Stimulated activated naive CD4-positive, alpha-beta T cell (primary cell): ENCODE measurements around the gene DVL1.
"Not testable (repeated sequence)": the region's sequence is repeated elsewhere in the genome, so short reads cannot be mapped to it uniquely, and the experiment has no call there.

Experiments
- DNase-seq, 6 experiments: peaks; one replicate each; lab custom pipeline; 2025; lab: John Stamatoyannopoulos, UW

DVL1 gene

DNA sequence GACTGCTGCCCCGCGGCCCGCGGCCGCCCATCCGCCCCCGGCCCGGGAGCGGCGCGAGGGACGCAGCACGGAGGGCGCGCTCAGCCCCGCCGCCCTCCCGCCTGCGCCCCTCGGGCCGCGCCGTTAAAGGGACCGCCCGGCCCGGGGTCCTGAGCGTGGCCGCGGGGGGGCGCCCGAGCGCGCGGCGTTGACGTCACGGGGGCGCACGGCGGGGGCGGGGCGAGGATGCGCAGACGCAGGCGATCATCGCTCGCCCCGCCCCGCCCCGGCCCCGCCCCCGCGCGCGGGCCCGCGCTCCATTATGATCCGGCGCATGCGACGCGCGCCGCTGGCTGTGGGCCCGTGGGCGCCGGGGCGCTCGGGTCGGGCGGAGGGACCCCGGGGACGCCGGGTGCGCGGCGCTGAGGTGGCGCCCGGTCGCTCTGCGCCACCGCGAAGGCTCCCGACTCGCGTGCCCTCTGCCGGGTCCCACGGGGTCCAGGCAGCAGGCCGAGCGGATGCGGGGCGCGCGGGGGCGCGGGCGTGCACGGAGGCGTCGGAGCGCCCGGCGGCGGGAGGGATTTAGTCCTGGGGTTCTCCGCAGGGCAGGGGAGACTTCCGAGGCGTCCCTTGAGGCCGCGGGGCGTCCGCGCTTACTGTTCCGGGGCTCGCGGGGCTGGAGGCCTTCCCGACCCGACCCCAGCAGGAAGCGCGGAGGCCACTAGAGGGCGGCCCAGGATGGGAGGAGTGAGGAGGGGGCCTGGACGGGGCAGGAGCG, at the start of gene DVL1:
Gene DVL1 (minus strand): TSS at position 163 of the 757 bp plus-strand sequence. CDS start 353 bp downstream, outside the sequence.
- DNase-seq: peak; percentile 51 to 80 (median 71)

DNA sequence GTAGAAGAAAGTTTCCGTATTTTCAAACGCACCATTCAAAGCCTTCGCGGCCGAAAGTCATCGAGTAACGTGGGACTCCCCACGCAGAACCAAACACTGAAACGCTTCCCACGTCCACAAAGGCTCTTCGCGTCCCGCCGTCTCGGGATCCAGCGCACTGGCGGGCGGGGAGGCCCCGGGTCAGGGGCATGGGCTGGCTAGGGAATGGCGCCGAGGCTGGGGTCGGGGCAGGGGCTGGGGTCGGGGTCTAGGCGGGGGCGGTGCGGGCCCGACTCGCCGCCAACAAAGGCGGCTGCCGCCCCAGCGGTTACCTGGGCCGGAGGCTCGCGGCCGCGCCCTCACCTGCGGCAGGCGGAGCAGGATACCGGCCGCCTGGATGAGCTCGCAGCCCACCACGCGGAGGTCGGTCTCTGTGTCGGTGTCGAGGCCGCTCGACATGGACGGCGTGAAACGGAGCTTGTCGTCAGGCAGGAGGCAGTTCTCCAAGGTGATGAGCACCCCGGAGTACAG, 49.5 kb upstream of the DVL1 start:
- no peak for DNase-seq

DNA sequence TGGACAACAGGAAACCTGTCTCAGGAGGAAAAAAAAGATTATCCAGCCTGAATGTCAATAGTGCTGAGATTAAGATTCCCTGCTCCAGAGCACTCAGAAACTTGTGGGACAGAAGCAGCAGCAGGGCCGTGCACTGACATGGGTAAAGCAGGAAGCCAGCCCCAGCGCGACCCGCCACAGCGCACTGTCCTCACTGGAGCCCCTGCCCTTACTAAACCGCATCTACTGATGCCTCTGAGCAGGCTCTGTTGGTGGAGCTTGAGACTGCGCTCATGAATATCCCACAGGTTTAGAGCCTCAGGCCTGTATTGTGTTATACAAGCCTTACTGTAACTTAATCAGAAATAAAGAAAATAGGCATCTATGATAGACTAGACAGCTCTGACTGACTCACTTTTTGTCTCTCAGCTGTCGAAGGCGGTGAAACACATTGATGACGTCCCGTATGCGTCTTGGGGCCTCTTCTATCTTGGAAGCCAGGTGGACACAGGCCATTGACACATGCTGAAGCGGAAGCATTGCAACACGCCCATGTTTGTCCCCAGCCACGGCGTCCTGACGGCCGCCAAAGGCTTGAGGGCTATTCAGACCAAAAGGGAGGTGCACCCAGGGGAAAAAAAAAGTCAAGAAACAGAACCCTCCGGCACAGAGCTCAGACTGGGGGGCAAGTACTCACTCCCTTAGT, 48.8 kb upstream of the DVL1 start:
- DNase-seq: no peak

DNA sequence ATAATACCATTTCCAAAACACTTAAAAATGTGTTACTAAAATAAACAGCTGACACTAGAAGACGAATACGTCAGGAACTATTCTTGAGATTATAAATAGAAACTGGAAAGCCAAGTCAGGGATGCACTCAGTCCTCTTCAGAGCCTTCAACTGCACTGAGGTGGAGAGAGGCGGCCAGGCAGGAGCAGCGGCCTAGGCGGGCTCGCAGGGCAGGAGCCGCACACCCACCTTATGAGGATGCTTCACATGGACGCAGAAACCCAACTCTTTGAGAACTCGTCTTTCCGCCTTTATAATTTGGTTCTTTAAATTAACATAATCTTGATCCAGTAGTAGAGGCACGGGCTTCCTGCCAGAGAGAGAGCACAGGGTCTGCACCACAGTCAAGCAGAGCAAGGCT, 45.9 kb upstream of the DVL1 start:
- no peak for DNase-seq

DNA sequence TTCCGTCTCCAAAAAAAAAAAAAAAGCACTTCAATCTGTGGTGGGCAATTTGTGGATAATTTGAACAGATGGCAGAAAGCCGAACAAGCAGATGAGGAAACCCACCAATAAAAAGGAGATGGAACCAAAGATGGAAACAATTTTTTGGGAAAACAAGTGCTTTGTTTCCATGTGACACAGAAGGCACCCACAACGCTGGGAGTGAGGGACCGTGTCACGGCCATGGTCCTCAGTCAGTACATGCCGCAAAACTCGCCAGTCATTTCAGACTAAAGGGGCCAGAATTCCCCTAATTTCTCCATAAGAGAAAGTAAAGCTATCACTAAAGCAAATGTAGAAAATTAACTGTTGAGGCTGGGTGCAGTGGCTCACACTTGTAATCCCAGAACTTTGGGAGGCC, 44.9 kb upstream of the DVL1 start:
- DNase-seq: no peak

DNA sequence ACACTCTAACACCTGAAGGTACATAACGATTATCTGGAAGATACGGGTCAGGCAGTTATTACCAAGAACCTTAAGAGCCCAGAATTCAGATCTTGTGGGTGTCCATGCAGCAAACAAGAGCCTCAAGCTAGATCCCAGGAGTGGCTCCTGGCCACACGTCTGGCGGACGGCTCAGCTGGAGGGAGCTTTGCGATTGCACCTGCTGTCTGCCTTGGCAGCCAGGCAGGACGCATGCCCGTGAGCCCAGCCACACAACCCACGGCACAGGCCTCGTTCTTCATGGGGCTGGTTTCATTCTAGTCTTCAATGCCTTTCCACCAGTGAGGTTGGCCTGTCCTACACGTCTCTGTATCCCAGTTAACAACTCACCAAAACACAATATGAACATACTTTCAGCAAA, 44.2 kb upstream of the DVL1 start:
- no peak for DNase-seq

DNA sequence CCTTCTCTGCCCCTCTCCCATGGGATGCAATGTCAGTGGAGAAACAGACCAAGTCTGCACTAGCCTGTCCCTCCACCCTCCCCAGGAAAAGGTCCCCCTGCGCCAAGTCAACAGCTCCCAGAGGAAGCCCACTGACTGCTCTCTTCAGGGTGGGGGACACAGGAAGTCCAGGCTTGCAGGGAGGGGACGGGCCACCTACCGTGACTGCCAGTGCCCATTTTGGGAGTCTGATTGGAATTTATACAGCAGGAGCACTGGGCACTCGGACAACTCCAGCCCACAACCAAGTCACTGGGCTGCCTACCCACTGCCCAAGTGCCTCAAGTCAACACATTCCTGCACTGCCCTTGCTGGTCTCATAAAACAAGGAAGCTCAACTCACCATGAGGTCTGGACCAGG, 43.8 kb upstream of the DVL1 start:
- DNase-seq: no peak

DNA sequence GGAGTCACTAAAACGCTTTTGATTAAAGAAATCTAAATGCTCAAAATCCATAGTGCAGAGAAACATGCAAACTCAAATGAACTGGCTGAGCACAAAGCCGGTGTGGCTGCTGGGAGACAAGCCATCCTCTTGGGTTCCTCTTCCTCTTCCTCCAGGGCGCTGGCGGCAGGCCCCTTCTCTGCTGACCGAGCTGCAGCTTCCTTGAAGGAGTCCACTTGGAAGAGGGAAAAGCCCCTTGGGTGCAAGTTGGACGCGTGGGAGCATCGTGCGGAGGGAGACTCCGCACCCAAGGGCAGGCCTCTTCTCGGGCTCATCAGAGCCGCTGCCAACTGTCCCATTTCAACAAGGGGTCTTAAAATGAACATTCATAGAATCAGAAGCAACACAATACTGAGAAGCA, 42.0 kb upstream of the DVL1 start:
- no peak for DNase-seq

DNA sequence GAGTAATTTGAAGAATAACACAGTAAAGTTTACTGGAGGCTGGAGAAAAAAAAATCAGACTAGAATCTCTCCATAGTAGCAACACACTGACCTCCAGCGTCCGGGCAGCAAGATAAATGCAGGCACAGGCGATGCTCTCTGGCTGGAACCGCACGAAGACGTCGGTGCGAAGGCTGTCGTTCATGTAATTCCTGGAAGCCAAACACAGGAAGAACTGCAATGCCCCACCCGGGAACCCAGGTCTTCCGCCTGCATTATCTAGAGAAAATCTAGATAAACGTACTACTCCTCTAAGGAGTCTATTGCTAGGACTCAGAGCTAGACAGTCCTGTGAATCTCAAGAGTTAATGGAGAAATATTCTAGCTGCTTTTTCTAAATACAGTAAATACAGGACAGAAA, 41.5 kb upstream of the DVL1 start:
- DNase-seq: no peak

DNA sequence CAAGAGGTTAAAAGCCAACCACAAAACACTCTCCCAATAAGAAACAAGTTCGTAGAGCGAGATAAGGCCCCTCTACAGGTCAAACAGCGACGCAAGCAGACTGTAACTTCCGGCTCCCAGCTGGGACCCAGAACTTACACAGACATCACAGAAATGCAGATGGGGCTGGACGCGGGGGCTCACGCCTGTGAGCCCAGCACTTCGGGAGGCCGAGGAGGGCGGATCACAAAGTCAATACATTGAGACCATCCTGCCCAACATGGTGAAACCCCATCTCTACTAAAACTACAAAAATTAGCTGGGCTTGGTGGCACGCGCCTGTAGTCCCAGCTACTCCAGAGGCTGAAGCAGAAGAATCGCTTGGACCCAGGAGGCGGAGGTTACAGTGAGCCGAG, 38.9 kb upstream of the DVL1 start:
- no peak for DNase-seq

DNA sequence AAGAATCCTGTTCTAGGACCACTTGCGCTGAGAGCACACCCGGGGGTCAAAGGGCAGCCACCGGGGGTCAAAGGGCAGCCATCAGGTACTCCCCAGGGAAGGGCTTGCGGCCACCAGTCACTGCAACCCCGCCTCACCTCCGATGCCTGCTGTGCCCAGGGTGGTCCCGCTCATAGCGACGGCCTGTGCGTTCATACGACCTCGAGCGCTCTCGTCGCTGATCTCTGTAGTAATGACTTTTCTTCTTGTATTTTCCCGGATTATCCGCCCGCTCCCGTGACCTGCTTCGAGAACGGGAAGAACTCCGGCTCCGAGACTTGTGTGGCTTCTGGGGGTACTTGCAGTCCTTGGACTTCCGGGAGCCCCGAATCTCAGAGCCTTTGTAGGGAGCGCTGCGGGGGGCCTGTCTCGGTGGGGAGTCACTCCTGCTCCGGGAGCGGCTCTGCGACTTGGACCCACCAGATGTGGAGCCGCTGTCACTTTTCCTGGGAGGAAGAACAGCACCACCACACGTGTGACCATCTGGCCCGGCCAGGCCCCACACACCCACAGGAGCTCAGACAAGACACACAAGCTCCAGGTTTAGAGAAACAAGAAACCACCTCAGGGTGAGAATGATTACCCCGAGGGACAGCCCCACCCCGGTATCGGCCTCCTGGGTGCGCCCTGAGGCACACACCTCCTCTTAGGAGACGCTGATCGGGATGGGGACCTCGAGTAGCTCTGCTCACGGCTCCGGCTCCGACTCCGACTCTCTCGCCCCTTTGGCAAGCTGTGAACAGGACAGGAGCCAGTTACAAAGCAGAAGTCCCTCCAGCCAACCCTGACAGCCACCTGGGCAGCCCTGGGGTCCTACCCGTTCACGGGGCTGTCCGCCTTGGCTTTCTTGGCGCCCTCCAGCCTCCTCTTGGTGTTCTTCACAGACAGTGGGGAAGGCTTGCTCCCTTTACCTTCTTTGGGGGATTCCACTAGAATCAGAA, 38.2 kb upstream of the DVL1 start:
- no peak for DNase-seq

DNA sequence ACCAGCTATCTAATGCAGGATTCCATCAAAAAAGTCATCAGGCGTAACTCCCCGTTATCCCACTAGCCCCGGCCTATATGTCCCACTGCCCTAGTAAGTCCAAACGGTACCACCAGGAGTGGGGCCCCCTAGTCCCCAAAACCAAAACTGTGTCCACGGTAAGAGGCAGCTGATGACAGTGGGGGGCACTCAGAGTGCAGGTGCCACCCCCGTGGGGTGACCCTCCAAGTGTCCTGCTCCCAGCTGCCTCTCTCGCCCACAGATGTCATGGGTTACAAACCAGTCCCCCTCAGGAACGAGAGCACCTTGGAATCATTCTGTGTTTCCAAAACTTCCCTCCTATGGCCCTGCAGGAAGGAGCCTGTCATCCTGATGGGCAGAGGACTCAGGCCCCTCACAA, 36.7 kb upstream of the DVL1 start:
- no peak for DNase-seq

DNA sequence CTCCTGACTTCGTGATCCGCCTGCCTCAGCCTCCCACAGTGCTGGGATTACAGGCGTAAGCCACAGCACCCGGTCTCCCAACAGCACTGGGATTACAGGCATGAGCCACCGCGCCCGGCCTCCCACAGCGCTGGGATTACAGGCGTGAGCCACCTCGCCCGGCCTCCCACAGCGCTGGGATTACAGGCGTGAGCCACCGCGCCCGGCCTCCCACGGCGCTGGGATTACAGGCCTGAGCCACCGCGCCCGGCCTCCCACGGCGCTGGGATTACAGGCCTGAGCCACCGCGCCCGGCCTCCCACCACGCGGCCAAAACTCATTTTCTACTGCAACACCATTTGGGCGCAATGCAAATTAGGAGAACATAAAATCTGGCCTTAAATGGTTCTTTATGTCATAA, 36.1 kb upstream of the DVL1 start:
- DNase-seq: not testable (repeated sequence)

DNA sequence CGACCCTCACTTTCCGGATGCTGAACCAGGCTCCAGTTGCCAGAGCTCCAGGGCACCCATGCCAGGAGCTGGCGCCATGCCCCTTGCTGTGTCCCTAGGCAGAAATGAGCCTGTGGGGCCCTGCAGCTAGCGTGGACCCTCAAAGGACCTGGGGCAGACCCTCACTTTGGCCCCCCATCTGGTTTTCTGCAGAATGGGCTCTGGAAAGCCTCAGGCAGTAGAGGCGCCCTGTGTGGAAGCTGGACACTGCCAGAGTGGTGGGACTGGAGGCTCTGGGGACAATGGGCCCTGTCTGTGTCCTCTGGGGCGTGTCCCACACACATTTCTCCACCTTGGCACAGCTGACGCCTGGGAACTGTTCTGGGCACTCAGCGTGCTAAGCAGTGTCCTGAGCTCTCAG, 32.1 kb upstream of the DVL1 start:
- DNase-seq: no peak

DNA sequence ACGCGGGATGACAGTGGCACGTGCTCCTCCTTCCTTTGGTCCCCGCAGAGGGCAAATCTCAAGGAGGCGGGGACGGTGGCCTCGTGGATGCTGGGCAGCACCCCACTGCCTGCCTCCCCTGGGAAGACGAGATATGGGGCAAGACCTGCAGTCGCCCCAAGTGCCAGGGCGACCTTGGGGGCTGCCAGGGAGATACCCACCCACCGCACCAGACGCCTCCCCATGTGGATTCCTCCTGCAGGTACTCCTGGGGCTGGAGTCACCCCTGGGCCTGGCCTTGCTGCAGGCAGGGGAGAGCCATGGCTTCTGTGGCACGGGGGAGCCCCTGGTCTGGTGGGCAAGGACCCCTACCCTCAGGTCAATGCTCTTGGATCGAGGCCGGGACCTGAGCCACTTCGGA, 31.6 kb upstream of the DVL1 start:
- DNase-seq: no peak

DNA sequence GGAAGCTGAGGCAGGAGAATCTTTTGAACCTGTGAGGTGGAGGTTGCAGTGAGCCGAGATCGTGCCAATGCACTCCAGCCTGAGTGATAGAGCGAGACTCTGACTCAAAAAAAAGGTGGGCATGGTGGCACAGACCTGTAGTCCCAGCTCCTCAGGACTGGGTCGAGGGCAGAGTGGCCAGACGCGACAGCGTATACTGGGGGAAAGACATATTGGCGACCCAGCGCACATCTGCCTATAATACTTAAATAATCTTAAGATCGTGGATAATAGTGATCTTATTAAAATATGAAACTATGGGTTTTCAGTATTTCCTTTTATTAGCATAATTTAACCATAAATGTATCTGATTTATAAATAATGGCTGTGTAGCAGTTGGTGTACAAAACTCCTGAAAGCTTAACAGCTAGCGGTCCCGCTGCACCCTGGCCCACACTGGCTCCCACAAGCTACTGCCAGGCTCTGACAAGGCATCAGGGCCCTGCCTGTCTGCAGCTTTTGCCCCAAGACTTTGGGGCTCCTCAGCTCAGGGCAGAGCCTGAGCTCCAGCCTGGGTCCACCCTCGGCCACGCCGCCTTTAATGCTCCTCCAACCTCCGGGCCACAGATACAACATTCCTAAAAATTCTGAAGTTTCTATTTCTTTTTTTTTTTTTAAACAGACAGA, 28.5 kb upstream of the DVL1 start:
- DNase-seq: no peak

DNA sequence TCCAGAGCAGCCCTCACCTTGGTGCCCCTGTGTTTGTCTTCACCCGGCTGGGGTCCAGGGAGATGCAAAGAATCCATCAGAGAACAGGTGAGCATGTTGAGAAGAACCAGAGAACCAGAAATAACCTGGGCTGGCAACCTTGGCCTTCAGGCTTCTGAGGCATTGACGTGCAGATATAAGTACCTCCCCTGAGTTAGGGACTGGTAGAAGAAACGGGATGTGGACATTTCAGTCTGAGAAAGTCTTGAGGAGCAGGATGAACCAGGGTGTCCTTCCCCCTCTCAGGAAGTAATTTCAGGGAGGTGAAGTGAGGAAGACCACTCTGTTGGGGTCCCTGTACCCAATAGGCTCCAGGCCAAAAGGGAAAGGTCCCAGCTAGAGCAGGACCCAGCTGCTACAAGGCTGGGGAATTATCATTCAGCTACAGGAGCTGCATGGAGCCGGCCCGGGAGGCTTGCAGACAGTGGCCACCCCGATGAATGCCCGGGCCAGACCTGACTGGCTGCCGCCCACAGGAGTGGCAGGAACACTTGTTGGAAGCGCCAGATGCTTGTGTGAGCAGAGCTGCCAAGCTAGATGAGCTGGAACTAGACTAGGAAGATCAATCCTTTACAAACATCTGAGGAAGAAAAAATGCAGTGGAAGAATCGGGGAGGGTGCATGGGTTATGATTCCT, 27.5 kb upstream of the DVL1 start:
- DNase-seq: no peak

DNA sequence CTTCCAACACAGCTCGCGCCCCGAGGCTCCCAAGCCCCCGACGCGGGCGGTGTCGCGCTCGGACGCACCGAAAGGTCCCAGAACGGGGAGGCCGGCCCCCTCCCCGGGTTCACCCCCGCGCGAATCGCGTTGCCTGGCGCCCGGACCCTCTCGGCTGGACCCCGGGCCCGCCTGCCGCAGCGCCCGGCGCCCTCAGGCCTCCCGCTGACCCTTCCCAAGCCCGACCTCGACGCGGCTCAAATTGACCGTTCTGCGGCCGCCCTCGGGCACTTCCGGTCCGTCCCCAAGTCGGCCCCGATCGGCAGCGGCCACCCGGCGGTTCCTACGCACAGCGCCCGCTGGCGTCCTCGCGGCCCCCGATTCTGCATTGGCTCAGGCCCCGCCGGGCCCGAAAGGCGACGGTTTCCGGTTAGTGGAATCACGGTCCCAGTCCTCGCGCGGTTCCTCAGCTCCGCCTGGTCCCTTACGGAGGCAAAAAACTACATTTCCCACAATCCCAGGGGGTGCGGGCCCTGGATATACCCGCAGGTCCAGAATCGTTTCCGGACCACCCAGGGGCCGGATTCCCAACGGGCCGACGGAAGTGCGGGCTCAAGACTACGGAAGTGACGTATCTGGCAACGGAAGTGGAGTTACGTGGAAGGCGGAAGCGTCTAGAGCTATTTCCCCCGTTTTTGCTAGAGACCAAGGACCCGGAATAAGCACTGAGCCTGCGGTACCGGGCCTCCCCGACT, 25.9 kb upstream of the DVL1 start, which contains the start of gene AURKAIP1:
Gene AURKAIP1 (minus strand): TSS at position 279 of the 734 bp plus-strand sequence. CDS start 451 bp downstream, outside the sequence.
- DNase-seq: peak; percentile 86 to 96 (median 95)

DNA sequence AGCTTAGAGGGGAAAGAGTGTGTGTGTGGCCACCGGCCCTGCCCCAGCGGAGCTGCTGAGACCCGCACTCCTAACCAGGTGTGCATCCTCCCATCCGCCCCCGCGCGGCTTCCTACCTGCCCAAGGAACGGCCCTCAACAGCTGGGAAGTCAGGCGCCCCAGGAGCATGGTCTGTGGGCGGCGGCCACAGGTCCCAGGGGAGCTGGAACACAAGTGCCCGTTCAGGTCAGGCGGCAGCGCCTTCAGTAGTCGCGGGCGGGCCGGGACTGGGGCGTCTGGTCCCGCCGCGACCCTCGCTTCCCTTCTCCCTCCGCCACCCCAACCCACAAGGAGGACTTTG, 25.3 kb upstream of the DVL1 start:
- DNase-seq: no peak

DNA sequence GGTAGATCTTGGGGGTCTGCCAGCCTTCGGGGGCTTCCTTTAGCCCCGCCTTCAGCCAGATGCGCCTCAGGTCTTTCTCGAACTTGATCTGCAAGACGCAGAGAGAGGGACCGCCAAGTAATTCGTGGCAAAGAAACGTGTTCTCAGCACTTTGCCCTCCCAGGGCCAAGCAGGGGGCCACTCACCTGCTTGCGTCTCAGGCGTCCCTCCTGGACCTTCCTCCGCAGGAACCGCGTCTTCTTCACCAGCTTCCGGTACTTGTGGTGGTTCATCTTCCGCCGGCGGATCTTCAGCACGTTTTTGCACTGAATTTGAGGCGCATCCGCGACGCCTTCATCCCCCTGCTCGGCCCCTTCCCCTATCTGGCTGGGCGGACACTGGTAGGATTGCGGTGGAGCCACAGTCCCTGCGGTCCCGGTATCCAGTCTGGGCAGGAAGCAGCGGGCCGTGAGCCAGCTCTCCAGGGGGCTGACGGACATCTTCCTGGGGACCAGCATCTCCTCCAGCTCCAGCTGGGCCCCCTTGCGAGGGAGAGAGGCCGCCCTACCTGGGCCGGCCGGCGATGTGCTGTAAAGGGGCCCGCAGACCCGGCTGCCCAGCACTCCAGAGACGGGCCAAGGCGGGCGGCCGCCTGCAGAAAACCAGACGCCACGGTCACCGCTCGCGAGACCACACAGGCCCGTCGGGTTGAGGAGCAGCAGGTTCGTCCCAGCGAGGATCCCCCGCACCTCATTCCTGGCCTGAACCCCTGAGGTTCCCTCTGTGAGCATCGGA, 24.8 kb upstream of the DVL1 start:
- DNase-seq: peak in 1 of 6 experiments; percentile 34
